Fibroblast of upper back skin (primary cell): Measurements from ENCODE around the gene KLF7.

Source experiments
- DNase-seq: peaks from one replicate; pipeline ENCODE4 v3.0.0-alpha.2; 2013

KLF7 gene

DNA sequence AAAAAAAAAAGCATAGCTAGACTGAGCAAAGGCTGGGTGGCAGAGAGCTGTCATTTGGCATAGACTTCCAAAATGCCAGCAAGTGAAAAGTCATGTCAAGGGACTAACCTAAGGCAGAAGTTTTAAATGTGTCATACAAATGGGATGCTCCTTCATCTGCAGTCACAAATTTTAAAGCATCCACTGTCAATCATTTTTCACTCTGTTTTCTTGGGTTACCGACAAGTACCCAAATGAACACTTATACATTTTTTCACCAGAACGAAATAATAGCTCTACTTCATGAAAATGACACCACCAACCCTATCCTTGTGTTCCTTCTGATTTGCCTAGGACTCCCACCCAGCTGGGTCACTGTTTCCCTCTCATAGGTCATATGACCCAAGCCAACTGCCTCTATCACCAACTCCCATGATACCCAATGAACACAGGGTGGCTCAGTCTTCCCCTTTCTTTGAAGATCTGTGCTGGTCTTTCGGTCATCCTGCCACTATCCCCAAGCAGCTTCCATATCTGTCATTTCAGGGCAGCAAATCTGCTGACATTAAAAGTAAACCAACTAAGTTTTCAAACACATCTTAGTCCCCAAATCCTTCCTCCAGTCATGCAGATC lies 21.5 kb downstream of the KLF7 start:
- no peak for DNase-seq

DNA sequence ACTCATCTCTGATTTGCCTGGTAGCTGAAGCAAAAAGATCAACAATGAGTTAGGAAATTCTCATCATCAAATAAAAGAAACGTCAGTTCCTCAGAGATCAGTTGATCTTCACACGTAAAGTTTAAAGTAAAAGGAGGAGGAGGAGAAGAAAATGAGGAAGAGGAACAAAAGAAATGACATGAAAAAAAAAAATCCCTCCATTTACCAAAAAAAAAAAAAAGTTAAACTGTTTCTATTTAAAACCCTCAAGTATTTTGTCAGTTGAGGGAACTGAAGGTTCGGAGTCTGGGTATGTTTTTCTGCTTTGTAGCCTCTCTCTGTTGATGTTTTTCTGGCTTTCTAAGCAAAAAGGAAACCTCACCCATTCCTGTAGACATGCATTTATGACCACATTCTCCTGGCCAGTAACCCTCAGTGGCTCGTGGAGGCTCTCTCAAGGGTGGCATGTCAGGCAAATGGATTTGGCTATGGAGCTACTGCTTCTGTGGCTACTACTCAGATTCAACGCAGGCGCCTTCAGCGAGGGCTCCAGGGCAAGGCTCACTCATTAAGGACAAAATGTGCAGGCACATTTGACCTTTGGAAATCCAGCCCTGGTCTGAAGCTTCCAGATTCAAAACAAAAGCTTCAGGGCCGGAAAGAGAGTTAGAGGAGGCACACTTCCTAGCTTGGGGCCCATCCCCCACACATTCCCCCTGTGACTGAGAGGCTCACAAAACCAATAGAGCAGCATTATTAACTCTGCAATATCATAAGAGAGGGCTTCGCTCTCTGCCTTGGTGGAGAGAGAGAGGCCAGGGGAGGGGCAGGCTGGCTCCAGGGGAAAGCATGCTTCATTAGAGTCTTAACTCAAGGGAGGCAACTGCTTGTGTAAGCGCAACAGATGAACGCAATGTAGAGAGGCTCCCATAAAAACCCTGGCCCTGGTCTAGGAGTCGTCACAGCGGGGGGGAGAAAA lies 22.3 kb downstream of the KLF7 start:
- peak; percentile 62 for DNase-seq

DNA sequence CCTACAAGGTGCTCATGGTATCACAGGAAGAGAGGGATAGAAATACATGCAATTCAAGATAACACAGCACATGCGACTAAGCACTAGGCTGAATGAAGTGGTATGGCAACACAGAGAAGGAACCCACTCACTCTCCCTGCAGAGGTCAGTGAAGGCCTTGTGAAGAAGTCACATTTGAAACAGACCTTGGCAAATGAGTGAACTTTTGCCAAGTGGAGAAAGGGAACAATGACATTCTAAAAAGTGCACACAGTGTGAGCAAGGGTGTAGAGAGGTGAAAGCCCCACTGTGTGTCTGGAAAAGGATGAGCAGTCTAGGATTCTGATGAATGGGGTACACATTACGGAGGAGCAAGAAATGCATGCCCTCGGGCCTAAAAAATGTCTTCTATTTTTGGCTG lies 23.3 kb downstream of the KLF7 start:
- no peak for DNase-seq

DNA sequence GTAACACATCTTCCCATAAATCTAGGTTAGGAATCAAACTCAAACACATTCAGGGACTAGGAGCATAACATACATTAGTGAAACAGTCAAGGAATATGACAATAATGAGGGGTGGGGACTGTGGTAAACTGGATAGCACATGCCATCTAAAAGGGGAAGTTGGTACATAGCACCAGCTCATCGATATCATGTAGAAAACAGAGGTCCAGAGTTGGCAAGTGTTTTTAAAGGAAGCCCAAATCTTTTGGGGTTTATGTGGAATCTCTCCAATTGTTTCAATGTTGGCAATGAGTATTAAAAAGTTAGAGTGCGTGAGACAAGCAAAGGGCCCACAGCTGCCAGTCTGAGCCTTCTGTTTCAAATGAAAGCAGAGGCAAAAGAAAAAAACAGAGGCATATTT lies 24.4 kb downstream of the KLF7 start:
- no peak for DNase-seq

DNA sequence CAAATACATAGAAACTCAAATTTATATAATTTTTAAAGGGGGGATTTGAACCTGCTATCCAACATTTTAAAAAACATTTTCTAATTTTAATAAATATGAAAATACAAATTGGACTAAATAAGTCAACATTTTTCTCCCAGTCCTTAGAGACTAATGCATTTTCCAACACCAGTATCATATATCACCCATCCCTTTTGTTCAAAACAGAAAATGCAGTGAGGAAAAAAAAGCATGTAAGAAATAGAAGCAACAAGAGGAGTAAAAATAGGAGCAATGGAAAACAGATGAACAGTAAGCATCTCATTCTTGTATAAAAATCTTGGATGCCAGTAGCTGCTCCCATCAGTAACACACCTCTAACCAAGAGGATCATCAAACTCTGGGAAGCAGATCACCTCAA lies 25.5 kb downstream of the KLF7 start:
- no peak for DNase-seq

DNA sequence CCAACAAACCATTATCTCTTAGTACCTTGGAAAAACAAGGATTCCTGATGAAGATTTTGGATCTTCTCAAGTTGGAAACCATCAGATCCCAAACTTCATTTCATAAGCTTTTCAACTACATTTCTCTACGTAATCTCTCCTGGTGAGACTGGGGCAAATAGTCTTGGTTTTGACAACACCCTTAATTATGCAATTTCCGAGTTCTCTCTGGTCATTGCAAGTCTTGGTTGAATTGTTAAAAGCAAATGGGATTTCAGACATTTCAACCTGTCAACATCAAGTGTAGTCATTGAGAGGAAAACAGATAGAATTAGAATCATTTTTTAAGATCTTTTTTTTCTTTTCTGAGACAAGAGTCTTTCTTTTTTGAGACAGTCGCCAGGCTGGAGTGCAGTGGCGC lies 26.2 kb downstream of the KLF7 start:
- DNase-seq, result no peak

DNA sequence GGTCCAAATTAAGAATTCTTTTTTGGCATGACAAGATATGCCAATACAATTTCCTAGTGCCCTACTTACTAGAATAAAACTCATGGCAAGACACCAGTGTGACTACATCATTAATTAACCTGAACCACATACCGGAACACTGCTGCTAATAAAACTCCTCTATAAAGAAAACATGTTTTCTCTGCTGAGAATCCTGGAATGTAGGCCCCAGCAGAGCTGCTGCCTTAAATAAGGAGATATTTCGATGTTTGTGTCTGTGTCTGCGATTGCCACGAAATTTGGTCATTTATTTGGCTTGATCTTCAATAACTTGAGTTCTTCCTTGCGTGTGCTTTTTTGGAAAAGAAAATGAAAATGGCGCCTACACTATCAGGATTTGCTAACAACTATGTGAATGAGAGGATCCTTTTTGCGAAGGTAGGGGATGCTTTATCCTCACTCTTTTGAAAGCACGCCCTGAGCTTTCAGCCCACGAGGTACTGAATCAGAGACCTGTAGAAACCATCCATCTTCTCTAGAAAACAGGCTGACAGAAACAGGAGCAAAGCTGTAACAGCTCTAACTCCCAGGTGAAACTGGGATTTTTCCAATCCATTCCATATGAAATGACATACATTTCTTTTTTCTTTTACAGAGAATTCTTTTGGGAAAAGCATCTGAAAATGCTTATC lies 27.0 kb downstream of the KLF7 start:
- DNase-seq, result no peak

DNA sequence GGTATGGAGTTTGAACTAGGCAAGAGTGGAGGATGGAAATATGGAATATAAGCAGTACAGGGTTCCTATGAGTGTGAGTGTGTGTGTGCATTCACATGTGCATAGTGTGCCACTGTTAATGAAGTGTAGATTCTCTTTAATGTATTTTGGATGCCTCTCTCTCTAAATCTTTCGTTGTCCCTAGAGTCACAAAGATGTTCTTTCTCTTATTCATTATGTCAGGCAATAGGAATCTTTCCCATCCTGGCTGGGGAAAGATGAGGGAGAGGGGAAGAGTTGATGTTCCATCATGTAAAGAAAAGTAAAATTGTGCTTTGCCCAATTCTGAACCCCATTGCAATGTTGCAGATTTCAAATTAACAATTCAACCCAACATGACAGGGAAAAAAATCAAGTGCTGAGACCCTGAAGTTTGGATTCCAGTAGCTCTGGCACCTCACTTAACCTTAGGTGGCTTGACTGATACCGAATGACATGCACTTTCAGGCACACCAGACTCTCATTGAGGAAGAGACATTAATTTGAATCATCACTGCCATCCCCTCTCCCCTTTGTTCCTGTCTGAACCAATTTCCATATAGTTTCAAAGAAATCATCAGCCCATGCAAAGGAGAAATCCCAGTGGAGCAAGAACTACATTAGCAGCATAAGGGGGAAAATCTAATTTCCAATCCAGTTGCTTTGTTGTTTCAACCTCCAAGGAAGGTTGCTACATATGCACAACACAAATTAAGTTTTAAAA lies 28.0 kb downstream of the KLF7 start:
- DNase-seq, result no peak

DNA sequence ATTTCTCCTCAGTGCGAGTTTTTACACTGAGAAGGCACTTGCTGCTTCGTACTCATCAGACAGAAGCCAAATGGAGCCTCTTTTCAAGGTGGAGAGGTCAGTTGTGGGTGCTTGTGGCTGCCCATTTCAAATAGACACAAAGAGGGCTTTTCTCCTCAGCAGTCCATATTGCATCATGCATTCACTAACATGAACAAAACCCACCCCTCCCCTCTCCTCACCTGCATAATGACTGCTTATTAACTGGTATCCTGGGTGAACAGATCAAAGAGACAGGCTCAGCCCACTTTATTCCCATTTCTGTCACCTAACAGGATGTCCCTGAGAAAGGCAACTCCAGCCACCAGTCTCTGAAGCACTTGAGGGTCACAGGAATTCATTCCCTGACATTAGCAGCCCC lies 28.9 kb downstream of the KLF7 start:
- DNase-seq, result no peak

DNA sequence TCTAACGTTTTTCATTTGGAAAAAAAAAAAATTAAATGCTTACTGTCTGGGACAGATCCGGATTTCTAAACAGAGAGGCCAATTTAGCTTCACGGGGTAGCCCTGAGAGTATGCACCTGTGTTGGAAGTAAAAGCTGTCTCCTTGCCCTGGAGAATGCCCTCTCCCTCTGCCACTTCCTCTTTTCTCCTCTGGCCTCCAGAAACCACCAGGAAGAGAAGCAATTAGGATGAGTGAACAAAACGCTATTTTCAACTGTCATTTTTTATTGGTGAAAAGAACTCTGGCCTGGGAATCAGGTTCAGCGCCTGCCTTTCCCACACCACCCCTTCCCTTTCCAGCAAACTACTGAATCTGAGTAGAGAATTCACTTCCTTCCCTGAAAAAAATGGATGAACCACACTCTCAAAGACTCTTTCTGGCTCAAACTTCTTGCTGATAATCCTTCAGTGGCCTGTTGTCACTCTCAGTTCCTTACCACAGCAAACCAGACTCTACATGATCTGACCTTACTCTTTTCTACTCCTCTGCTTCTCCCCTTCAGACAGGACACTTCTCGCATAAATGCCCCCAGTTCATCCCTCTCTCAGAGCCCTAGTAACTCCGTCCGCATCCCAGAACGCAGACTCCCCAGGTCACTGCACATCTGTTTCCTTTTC lies 29.8 kb downstream of the KLF7 start:
- DNase-seq, result no peak

DNA sequence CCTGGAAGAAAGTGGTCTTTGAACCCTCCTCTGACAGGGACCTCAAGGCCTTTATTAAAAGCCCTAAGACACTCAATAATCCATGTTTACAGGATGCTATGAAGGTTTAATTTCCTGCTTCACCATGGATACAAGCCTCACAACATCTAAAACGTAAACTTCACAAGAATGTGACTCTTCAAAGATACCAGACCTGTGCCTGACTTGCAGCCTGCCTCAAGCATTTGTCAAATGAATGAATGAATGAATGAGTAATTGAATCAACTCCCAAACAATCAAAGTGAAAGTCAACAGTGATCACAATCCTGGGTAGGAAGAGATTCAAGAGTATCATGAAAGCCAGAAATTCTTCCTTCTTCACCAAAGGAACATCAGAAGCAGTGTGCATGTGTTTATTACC lies 30.4 kb downstream of the KLF7 start:
- DNase-seq, result no peak

DNA sequence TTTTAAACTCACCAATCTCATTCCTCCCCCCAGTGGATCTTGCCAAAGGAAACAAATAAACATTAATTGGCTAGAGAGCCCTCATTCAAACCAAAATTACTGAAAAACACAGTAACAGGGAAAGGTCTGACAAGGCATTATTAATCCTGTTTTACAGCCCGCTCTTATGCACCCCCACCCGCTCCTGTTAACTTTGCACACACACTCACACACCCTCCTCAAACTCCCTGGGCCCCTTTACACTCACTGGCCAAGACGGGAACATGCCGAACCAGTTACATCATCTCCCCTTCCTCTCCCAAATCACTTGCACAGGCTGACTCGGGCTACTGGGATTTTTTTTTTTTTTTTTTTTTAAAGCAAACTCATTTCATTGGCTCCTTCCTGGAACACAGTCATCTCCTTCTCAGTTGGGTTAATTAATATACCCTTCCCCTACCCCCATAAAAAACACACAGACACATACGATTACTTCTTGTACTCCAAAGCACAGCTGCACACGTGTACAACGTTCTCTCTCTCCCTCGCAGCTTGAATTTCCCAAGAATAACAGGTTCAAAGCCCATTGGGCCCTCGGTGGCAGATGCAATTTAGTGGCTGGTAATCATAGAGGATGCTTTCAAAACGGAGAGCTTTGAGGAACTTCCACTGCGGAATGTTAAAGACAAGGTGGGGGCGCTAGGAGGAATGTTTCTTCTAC lies 31.8 kb downstream of the KLF7 start:
- DNase-seq, result peak; percentile 95

DNA sequence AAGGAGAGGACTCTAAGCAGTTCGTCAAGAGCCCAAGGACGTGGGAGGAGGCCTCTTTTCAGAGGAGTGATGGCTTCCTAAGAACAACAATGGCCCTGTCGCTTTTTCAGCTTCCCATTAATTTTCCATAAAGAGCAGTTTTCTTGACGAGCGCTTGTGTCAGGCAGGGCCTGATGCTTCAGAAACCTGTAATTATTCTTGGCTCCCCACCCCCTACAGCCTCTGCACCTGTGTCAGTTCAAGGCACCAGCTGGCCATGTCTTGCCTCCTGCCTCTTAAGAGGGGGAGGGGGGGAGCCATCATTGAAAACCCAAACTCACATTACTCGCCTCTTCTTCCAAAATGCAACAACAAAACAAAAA lies 32.3 kb downstream of the KLF7 start:
- no peak for DNase-seq

DNA sequence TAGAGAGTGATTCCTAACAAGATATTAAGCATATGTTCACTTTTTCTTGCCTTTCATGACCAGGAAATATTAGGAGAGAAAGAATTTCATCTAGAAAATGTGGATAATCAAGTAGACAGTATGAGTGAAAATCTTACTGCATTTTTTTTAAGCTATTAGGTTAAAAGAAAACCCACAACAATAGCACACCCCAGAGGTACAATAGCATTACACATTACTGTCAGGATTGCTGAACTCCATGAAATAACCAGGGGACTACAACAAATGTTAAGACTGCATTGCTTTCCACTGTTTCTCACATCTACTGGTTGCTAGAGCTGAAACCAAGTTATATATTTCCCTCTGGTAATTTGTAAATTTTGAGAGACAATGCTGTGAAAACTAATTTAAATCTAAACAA lies 33.7 kb downstream of the KLF7 start:
- no peak for DNase-seq

DNA sequence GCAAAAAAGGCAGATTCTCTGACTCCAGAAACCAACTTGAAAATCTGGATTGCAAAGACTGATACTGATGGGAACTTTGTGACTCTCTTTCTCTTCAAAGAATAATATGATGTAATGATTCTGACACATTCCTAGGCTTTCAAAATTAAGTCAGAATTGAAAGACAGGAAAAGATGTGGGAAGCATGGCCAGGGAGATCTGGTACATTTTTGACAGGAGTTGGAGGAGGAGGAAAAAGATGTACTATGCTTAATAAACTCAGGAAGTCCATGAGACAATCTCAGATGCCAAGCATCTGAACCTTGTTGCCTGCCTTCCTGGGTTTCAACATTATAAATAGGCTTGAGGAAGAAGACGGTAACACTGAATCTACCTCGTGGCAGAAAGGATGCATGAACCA lies 34.2 kb downstream of the KLF7 start:
- no peak for DNase-seq

DNA sequence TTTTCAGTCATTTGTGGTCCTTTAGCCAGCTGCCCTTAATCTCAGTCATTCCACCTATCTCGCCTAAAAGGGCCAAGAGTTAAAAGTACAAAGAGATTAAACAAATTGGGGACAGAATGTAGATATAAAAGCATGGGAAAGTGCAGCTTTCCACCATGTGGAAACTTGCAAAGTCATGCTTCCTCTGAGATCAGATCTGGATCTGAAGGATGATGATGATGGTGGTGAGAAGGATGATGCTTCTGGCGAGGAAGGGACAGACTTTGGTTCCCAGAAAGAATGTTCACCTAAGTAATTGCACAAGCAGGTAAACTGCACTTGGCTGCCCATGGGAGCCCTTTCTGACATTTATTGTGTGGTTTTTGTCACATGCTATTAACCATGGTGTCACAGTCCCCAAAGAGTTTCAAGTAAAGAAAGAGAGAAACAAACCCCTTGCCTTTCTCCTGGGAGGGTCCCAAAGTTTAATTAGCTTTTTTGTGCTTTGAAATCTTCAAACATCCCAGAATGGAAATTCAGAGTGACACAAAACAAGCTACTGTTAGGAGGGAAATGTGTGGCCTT lies 34.7 kb downstream of the KLF7 start:
- DNase-seq, result no peak

DNA sequence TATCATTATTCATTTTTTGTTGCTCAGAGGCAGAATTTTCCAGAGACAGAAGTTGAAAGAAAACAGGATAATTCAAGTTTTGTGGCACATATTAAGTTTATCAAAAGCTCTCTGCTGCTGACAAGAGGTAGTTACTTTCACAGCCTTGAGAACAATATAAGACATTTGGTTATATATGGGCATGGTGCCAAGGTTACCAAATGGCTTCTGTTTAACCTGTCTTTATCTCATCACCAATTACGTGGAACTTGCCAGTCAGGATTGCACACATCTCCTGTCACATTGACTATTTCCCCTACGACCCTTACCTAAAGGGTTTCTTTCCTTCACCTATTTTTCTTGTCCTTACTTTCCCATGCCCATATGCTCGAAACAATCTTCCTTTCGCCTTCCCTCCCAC lies 35.9 kb downstream of the KLF7 start:
- no peak for DNase-seq

DNA sequence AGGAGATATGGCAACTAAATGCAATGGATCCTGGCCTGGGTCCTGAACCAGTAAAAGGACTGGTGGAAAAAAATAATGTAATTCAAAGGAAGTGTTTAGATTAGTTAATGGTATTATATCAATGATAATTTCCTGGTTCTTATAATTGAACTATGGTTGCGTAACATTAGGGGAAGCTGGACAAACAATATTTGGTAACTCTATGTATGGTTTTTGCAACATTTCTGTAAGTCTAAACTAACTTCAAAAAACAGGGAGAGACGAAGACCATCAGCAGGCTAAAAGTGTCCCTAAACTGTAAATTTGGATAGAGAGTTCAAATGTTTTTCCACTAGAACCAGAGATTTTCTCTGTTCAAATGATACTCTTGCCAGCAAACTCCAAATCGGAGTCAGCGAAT lies 36.9 kb downstream of the KLF7 start:
- DNase-seq, result no peak

DNA sequence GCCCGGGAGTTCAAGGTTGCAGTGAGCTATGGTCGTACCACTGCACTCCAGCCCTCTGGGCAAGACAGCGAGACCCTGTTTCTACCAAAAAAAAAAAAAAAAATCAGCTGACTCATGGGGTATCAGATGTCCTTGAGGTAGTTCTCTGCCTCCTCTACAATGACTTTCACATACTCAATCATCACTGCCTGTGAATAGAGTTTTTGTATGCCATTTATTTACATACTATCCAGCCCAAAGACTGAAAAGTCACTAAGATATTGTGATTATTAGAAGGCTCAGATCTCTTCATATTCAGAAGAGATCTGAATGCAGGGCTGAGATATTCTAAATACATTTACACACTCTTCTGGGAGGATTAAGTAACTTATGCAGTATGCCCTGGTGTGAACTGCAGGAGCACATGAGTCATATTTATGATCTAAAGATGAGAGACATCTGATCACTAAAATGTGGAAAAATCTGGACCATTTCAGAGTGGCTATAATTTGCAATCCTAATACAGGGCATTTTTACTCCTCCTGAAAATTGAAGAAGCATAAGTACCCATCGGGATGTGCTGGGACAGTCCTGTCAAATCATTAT lies 38.9 kb downstream of the KLF7 start:
- DNase-seq, result peak; percentile 60

DNA sequence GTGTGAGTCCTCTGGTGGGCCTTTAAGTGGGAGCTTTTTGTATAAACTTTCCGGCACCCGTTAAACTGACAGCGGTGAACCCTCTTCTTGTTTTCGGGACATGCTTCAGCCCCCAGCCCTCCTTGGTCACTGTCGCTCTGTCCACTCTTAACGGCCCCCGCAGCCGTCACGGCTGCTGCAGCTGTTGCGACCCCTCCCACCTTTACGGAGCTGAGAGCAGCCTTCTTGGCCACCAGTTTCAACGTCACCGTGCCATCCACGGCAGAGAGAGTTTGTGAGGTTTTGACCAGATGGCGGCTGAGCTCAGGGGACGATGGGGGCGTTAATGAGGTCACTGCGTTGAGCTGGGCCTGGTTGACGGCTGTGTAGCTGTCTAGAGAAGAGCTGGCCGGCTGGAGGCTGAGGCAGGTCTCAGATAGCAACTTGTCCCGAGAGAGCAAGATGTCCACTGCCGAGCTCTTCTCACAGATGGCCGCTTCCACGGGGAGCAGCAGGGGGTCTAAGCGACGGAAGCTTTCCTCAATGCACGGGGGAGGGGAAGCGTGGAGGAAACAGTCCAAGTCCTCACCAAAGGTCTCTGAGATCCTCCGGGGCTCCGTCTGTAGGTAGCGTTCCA lies 41.9 kb downstream of the KLF7 start:
- no peak for DNase-seq

DNA sequence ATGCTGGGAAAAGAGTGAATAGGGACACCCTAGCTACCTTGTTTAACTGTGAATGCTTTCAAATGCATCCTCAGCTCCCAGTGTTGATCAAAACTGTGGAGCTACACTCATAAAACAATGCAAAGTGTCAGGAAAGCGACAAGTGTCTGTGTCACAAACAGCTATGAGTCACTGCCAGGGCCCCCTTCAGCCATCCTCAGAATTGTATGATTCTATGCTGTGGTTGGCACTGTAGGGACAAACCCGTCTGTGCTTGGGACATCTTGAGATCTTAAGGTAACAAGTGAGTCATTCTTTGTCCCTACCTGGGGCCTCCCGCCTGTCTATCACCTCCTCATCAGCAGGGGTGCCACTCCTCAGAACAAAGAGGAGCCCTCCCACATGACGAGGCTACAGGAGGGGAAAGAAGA lies 42.4 kb downstream of the KLF7 start:
- no peak for DNase-seq
